K562 (cell line): ENCODE results near the gene MUSTN1.

Experiments
- JUN ChIP-seq, 2 experiments: sonication (generic) in 1 of 2; formaldehyde crosslinking in 1 of 2; IDR thresholded peaks; 2 replicates each; pipeline versions ENCODE4 v1.6.1 to v1.8.0; 2012 to 2022; ENCODE audit warnings: borderline replicate concordance in 2 of 2, mild to moderate bottlenecking in 2 of 2, improper control_type of control experiment in 1 of 2, low read depth in 1 of 2, low read length in 1 of 2, missing genetic modification reagents in 1 of 2
- SIN3A ChIP-seq, 2 experiments: fragments of 150-350 bp in 1 of 2; IDR thresholded peaks; 2 replicates each; pipeline ENCODE4 v1.6.1; 2011 to 2016; ENCODE audit warnings: borderline replicate concordance in 2 of 2, low read depth in 2 of 2, low read length in 2 of 2, mild to moderate bottlenecking in 2 of 2, moderate library complexity in 2 of 2; ENCODE audit not compliant: control insufficient read depth in 1 of 2
- SRSF7 ChIP-seq: fragments of 200-400 bp; formaldehyde crosslinking; optimal IDR thresholded peaks from 2 replicates; pipeline ENCODE3; 2017; ENCODE audit warnings: mild to moderate bottlenecking, low read depth, low read length
- TF ChIP-seq, protein P1 (sequence below), 3 experiments: IDR thresholded peaks in 2 of 3; conservative IDR thresholded peaks in 1 of 3; 2 replicates each; pipeline ENCODE4 v1.5.1; 2011 to 2012; ENCODE audit warnings: low read length in 3 of 3, mild to moderate bottlenecking in 3 of 3, control low read depth in 2 of 3, improper control_type of control experiment in 1 of 3, inconsistent platforms in 1 of 3, low read depth in 1 of 3, mixed read lengths in 1 of 3, moderate library complexity in 1 of 3; ENCODE audit not compliant: insufficient read depth in 2 of 3

DNA sequence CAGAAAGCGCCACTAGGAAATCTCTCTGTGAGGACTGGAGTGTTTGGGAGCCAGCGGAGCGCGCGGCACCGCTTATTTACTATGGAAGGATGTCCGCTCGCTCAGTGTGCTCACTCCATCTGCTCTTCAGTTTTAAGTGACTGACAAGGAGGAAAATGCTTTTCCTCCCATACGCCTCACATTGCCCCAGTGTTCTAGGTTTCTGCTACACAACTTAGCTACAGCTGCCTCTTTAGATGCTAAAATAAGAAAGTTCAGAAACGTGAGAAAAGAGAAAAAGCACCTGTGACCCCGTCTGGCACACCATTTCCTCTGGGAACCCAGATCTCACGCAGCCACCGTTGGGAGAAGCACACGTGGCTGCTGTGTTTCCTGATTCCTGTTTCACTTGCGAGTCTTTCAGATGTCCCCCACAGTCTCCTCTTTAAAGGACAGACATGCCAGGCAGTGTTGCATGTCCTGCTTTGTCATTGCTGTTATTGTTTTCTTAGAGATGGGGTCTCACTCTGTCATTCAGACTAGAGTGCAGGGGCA lies 11.7 kb upstream of the MUSTN1 start:
- no peak for TF ChIP-seq SIN3A (IDR thresholded peaks at IDR 0.05; ENCODE audit: borderline replicate concordance in 2 of 2, control insufficient read depth in 1 of 2, low read depth in 2 of 2, low read length in 2 of 2)
- TF ChIP-seq, protein P1, sequence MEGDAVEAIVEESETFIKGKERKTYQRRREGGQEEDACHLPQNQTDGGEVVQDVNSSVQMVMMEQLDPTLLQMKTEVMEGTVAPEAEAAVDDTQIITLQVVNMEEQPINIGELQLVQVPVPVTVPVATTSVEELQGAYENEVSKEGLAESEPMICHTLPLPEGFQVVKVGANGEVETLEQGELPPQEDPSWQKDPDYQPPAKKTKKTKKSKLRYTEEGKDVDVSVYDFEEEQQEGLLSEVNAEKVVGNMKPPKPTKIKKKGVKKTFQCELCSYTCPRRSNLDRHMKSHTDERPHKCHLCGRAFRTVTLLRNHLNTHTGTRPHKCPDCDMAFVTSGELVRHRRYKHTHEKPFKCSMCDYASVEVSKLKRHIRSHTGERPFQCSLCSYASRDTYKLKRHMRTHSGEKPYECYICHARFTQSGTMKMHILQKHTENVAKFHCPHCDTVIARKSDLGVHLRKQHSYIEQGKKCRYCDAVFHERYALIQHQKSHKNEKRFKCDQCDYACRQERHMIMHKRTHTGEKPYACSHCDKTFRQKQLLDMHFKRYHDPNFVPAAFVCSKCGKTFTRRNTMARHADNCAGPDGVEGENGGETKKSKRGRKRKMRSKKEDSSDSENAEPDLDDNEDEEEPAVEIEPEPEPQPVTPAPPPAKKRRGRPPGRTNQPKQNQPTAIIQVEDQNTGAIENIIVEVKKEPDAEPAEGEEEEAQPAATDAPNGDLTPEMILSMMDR (IDR thresholded peaks at IDR 0.05 in 2 of 3, conservative IDR thresholded peaks at IDR 0.05 in 1 of 3; ENCODE audit: insufficient read depth in 2 of 3, low read depth in 1 of 3, low read length in 3 of 3): no peak
- TF ChIP-seq JUN (IDR thresholded peaks at IDR 0.05; ENCODE audit: borderline replicate concordance, low read depth, low read length): no peak
- TF ChIP-seq JUN (CRISPR knock-in tag; IDR thresholded peaks at IDR 0.05; ENCODE audit: borderline replicate concordance): no peak
- no peak for TF ChIP-seq SRSF7
